Forelimb muscle (tissue), 1 donor: ENCODE results near the gene HBG2. TPM values are rescaled to one million over a fixed set of nuclear protein-coding genes. Genes with fewer than 3 reads are reported as not detected.

Source experiments
- DNase-seq: peaks from one replicate; pipeline ENCODE4 v3.0.0-alpha.2; 2013; ENCODE audit warnings: low read depth
- polyA plus RNA-seq: library from polyadenylated mRNA; unstranded; fragments of 120-200 nt; gene quantifications from one replicate; pipeline ENCODE4 v1.2.1, GENCODE V29; 2013; ENCODE audit not compliant: insufficient read length

The HBG2 gene
- polyA plus RNA-seq, 1 donor: 4,005 TPM

- no peak for DNase-seq
These were observed 24.3 kb downstream of the HBG2 start for GRCh38 chr11:5230266-5230665.

DNA sequence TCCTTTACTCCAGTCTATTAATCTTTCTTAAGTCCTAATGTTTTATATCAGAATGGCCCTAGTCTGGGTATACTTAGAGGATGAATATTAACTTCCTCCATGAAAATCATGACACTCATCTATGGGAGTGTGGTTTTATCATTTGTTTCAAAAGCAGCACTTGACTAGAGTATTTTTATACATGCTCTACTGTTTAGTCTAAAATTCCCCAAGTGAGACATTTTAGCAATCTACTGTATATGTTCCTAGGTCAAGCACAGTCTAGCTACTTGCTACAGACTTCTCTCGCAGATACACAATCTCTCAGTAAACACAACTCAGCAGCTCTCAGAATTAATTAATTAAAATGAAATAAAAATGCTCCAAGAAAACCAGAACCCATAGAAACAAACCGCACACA is 24.8 kb downstream of the HBG2 start:
- no peak for DNase-seq

- no peak for DNase-seq
These were observed 25.2 kb downstream of the HBG2 start for GRCh38 chr11:5229356-5229755.

DNA sequence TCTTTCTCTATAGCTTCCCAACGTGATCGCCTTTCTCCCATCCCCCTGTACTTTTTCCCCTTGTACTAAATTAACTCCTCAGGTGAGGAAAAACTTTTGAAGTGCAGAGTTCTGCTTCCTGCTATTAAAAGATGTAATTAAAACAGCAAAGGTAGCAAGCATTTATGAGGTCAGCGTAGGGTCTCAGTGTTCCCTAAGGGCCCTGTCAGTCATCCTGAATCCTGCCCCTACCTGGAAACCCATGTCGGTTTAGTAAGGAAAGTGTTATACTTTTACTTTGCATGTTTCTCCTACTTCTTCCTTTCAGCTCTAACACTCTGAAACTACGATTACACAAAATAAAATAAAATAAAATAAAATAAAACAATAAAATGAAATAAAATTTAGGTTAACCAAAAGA is 26.5 kb downstream of the HBG2 start:
- no peak for DNase-seq

DNA sequence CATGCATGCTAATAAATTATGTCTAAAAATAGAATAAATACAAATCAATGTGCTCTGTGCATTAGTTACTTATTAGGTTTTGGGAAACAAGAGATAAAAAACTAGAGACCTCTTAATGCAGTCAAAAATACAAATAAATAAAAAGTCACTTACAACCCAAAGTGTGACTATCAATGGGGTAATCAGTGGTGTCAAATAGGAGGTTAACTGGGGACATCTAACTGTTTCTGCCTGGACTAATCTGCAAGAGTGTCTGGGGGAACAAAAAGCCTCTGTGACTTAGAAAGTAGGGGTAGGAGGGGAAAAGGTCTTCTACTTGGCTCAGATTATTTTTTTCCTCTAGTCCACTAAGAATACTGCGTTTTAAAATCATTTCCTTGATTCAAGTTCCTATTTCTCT is 26.9 kb downstream of the HBG2 start:
- DNase-seq: no peak

GRCh38 chr11:5226732-5227310 is 27.8 kb downstream of the HBG2 start, which contains the start of gene HBB:
TSS of gene HBB (minus strand) at chr11:5227071. CDS start at chr11:5227021, 50 bp downstream.
- DNase-seq: no peak

DNA sequence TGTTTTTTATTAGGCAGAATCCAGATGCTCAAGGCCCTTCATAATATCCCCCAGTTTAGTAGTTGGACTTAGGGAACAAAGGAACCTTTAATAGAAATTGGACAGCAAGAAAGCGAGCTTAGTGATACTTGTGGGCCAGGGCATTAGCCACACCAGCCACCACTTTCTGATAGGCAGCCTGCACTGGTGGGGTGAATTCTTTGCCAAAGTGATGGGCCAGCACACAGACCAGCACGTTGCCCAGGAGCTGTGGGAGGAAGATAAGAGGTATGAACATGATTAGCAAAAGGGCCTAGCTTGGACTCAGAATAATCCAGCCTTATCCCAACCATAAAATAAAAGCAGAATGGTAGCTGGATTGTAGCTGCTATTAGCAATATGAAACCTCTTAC is 29.1 kb downstream of the HBG2 start:
- DNase-seq: no peak

DNA sequence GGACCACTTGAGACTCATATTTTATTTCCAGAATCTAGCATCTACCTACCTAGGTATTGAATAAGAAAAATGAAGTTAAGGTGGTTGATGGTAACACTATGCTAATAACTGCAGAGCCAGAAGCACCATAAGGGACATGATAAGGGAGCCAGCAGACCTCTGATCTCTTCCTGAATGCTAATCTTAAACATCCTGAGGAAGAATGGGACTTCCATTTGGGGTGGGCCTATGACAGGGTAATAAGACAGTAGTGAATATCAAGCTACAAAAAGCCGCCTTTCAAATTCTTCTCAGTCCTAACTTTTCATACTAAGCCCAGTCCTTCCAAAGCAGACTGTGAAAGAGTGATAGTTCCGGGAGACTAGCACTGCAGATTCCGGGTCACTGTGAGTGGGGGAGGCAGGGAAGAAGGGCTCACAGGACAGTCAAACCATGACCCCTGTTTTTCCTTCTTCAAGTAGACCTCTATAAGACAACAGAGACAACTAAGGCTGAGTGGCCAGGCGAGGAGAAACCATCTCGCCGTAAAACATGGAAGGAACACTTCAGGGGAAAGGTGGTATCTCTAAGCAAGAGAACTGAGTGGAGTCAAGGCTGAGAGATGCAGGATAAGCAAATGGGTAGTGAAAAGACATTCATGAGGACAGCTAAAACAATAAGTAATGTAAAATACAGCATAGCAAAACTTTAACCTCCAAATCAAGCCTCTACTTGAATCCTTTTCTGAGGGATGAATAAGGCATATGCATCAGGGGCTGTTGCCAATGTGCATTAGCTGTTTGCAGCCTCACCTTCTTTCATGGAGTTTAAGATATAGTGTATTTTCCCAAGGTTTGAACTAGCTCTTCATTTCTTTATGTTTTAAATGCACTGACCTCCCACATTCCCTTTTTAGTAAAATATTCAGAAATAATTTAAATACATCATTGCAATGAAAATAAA is 29.8 kb downstream of the HBG2 start:
- DNase-seq: no peak

- DNase-seq: no peak
These were observed 30.9 kb downstream of the HBG2 start for GRCh38 chr11:5223686-5224085.

- no peak for DNase-seq
These were observed 31.4 kb downstream of the HBG2 start for GRCh38 chr11:5223146-5223545.

DNA sequence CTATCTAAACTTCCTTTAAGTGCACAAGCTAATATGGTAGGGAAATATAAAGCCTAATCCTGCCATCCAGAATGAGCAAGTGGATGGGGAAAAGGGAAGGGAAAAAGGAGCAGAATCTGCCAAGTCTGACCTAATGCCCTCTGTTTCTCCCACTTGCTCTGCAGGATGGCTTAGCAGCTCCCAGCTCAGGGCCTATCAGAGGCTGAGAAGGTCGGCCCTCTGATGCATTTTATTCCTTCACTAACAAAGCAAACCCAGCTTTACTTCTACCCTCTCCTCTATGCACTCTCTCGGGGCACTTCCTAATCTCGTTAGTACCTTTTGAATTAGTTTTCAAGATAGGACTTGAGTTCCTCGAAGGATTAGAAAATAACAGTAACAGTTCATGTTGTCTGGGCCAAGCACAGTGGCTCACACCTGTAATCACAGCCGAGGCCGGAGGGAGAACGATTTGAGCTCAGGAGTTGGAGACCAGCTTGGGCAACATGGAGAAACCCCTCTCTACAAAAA is 44.1 kb downstream of the HBG2 start:
- DNase-seq: no peak

- DNase-seq: peak; percentile 13
These were observed 49.8 kb downstream of the HBG2 start for GRCh38 chr11:5204787-5205186.

GRCh38 chr11:5203366-5203765 is 51.2 kb downstream of the HBG2 start:
- no peak for DNase-seq

Other genes starting within 250 kb of the HBG2 start
- gene OR52J3, start 208.3 kb downstream of the HBG2 start, polyA plus RNA-seq: not detected
- gene OR52E2, start 195.2 kb downstream of the HBG2 start, polyA plus RNA-seq: not detected
- gene OR52E1, start 185.2 kb downstream of the HBG2 start, polyA plus RNA-seq: not detected
- not detected for gene OR52A5, start 116.4 kb downstream of the HBG2 start, polyA plus RNA-seq
- 0.03 TPM for gene OR52A1, start 100.0 kb downstream of the HBG2 start, polyA plus RNA-seq
- gene OR51V1, start 54.1 kb downstream of the HBG2 start, polyA plus RNA-seq: not detected
- gene HBB, start 27.7 kb downstream of the HBG2 start, polyA plus RNA-seq: 273 TPM
- not detected for gene HBD, start 20.3 kb downstream of the HBG2 start, polyA plus RNA-seq
- 9.4 TPM for gene HBG1, start 4.9 kb downstream of the HBG2 start, polyA plus RNA-seq
- 5.5 TPM for gene HBE1, start 15.2 kb upstream of the HBG2 start, polyA plus RNA-seq
- gene OR51B4, start 47.2 kb upstream of the HBG2 start, polyA plus RNA-seq: not detected
- not detected for gene OR51B2, start 69.5 kb upstream of the HBG2 start, polyA plus RNA-seq
- 0.15 TPM for gene OR51B5, start 88.7 kb upstream of the HBG2 start, polyA plus RNA-seq
- gene OR51B6, start 96.7 kb upstream of the HBG2 start, polyA plus RNA-seq: not detected
- gene OR51M1, start 129.0 kb upstream of the HBG2 start, polyA plus RNA-seq: not detected
- not detected for gene OR51Q1, start 167.3 kb upstream of the HBG2 start, polyA plus RNA-seq
- gene OR51I1, start 186.7 kb upstream of the HBG2 start, polyA plus RNA-seq: not detected
- not detected for gene OR51I2, start 194.5 kb upstream of the HBG2 start, polyA plus RNA-seq
- not detected for gene OR52D1, start 233.9 kb upstream of the HBG2 start, polyA plus RNA-seq